C4-2B (cell line): ENCODE data around the gene OTUD1.
A peak's percentile ranks its signal among the peaks of the same experiment; 100 is the strongest.

ENCODE experiments used
- H3K27ac ChIP-seq: fragments of 450-650 bp; 2 replicates; pipeline ENCODE4 v1.5.1; 2017
- ZFX ChIP-seq: fragments of 450-650 bp; IDR thresholded peaks from 2 replicates; pipeline ENCODE4 v1.6.1; 2017
- TF ChIP-seq, protein P1 (sequence below): fragments of 450-650 bp; conservative IDR thresholded peaks from 2 replicates; pipeline ENCODE4 v1.5.1; 2017; ENCODE audit warnings: mild to moderate bottlenecking

OTUD1 gene

DNA sequence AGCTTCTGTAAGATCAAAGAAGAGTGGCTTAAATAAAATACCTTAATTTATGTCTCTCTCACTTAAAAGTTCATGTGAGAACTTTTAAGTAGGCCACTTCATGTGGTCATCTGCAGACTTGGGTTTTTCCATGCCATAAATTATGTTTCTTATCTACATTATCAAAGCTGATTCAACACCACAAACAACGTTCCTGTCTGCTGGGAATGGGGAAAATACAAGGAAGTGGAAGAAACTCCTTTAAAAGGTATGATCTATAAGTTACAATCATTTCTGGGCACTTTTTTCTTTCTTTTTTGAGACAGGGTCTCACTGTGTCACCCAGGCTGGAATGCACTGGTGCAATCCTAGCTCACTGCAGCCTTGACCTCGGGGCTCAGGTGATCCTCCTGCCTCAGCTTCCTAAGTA, 16.9 kb upstream of the OTUD1 start:
- TF ChIP-seq, protein P1, sequence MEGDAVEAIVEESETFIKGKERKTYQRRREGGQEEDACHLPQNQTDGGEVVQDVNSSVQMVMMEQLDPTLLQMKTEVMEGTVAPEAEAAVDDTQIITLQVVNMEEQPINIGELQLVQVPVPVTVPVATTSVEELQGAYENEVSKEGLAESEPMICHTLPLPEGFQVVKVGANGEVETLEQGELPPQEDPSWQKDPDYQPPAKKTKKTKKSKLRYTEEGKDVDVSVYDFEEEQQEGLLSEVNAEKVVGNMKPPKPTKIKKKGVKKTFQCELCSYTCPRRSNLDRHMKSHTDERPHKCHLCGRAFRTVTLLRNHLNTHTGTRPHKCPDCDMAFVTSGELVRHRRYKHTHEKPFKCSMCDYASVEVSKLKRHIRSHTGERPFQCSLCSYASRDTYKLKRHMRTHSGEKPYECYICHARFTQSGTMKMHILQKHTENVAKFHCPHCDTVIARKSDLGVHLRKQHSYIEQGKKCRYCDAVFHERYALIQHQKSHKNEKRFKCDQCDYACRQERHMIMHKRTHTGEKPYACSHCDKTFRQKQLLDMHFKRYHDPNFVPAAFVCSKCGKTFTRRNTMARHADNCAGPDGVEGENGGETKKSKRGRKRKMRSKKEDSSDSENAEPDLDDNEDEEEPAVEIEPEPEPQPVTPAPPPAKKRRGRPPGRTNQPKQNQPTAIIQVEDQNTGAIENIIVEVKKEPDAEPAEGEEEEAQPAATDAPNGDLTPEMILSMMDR = no peak
- no peak for TF ChIP-seq ZFX
- no peak overlapping the region for H3K27ac ChIP-seq

DNA sequence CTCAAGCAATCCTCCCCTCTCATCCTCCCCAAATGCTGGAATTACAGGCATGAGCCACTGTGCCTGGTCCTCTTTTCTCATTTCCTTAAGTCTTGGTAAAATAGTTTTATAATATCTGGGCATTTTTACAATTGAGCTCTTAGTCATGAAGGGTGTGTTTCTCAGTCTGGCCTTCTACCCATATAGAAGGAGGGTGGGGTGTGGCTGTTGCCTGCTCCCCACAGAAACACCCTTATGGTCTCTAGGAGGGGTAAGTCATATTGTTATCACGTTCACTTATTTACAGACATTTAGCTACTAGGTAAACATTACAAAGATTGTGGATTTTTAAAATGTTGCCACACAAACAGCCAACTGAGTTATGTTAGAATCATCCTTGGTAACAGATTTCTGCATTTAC, 6.7 kb upstream of the OTUD1 start:
- TF ChIP-seq ZFX = no peak
- TF ChIP-seq, protein P1 = no peak
- H3K27ac ChIP-seq = no peak overlapping the region

DNA sequence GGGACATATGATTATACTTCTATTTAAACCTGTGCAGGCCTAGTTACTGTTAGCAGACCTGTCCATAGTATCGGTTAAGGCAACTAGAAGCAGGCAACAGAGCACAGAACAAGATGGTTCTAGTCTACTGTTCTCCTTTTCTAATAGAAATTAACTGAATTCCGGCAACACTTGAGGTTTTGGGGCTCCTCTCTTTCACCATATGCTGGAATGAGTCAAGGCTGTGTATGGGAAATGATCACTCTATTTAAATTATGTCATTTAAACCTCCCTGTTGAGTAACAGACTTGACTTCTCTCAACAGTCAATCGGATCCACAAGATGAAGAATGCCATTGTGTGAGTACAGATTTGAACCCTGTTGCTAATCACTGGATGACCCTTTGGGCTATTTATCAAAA, 6.2 kb upstream of the OTUD1 start:
- H3K27ac ChIP-seq = no peak overlapping the region

DNA sequence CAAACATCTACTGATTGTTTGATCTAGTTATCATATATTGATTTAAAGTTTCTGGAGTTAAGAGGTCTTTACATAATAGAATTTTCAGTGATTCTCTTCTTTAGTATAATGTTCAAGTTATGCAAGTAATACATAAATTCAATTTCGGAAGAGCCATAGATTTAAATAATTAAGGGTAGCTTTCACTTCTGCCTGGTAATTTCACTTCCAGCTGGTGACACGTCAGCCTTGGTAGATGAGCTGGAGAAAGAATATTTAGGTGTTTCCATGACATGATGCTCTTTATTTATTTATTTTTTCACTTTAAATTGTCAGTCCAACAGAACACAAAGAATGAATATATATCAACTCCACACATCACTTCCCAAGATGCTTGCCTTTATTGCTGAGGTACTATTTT, 5.2 kb upstream of the OTUD1 start:
- no peak for TF ChIP-seq ZFX
- TF ChIP-seq, protein P1 = no peak
- H3K27ac ChIP-seq = no peak overlapping the region

More for the DNA sequence above, 6.2 kb upstream of the OTUD1 start:
- TF ChIP-seq, protein P1 = no peak
- no peak for TF ChIP-seq ZFX

DNA sequence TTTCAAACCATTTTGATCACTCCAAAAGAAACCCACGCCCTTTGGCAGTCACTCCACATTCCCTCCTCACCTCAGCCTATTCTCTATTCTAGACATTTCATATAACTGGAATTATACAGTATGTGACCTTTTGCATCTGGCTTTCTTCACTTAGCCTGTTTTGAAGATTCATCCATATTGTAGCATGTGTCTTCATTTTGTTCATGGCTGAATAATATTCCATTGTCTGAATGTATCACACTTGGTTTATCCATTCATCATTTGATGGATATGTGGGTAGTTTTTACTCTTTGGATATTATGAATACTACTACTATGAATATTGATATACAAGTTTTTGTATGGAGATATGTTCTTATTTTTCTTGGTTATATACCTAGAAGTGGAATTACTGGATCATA, 3.5 kb upstream of the OTUD1 start:
- TF ChIP-seq, protein P1 = no peak
- no peak for TF ChIP-seq ZFX
- H3K27ac ChIP-seq = no peak overlapping the region

DNA sequence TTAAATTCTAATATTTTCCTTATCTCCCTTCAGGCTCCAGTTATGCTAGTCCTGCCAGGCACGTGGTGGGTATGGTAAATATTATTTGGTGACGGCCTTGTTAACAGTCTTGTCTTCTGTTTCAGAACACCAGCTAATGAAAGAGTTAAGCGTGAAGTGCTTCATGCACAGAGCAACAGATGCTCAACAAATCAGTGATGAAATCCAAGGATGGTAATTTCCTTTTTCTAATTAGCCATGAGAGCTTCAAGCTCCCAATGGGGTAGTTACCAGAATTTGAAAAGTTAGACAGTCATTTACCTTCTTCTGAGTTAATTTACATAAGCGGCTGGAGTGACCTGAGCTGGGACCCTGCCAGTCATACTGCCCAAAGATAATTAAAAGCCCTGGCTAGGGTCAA, 1.9 kb upstream of the OTUD1 start:
- H3K27ac ChIP-seq = no peak overlapping the region
- TF ChIP-seq, protein P1 = no peak
- no peak for TF ChIP-seq ZFX

DNA sequence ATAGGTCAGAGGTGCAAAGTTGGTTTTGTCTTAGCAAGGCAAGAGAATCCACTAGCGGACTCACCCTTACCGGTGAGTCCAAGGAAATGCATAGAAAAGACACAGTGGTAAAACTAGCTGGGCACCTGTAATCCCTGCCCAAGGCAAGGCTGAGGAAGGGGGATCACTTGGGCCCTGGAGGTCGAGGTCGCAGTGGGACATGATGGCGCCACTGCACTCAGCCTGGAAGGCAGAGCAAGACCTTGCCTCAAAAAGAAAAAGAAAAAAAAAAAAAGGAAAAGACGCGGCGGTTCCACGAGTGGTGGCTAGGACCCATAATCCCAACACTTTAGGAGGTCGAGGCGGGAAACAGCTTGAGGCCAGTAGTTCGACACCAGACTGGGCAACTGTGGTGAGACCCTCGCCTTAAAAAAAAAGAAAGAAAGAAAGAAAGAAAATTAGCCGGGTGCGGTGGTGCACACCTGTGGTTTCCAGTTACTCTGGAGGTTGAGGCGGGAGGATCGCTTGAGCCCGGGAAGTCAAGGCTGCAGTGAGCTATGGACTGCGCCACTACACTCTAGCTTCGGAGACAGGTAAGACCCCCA, 820 bp upstream of the OTUD1 start:
- TF ChIP-seq, protein P1 = no peak
- TF ChIP-seq ZFX = no peak
- H3K27ac ChIP-seq = peak overlapping the region; percentile 33
